Heart left ventricle (tissue), 16 donors: Measurements from ENCODE around the gene NUDT3. TPM values are rescaled to one million over a fixed set of nuclear protein-coding genes. Genes with fewer than 3 reads are reported as not detected.

Experiments used
- ATAC-seq, 4 donors: fragments of 200-7000 bp; cut with Tn5 transposase; one replicate each; pipeline ENCODE4 v1.9.1; 2020 to 2022; ENCODE audit warnings: moderate library complexity in 4 of 4, mild to moderate bottlenecking in 3 of 4, moderate number of reproducible peaks in 1 of 4
- DNase-seq, 5 donors: peaks; one replicate each; pipeline ENCODE4 v3.0.0-alpha.2; 2020
- H3K27ac ChIP-seq, 12 donors: fragments of 200-600 bp; sonication (generic) in 4 of 12; one replicate each; pipeline versions ENCODE4 v1.5.0 to v1.8.0; 2016 to 2022; ENCODE audit warnings: mild to moderate bottlenecking in 2 of 12
- H3K27me3 ChIP-seq, 9 donors: fragments of 200-600 bp; sonication (generic) in 2 of 9; one replicate each; pipeline versions ENCODE4 v1.5.1 to v1.8.0; 2016 to 2022; ENCODE audit warnings: mild to moderate bottlenecking in 3 of 9
- H3K36me3 ChIP-seq, 9 donors: fragments of 200-600 bp; sonication (generic) in 2 of 9; one replicate each; pipeline versions ENCODE4 v1.5.0 to v1.8.0; 2018 to 2022; ENCODE audit warnings: mild to moderate bottlenecking in 2 of 9
- H3K4me1 ChIP-seq, 12 donors: fragments of 200-600 bp; sonication (generic) in 4 of 12; one replicate each; pipeline versions ENCODE4 v1.5.0 to v1.8.0; 2016 to 2022; ENCODE audit warnings: mild to moderate bottlenecking in 3 of 12
- H3K4me3 ChIP-seq, 12 donors: fragments of 200-600 bp; sonication (generic) in 4 of 12; one replicate each; pipeline versions ENCODE4 v1.5.0 to v1.8.0; 2017 to 2022; ENCODE audit warnings: mild to moderate bottlenecking in 9 of 12, moderate library complexity in 4 of 12
- H3K9me3 ChIP-seq, 12 donors: fragments of 200-600 bp; sonication (generic) in 4 of 12; one replicate each; pipeline versions ENCODE4 v1.5.0 to v1.8.0; 2016 to 2022; ENCODE audit warnings: mild to moderate bottlenecking in 1 of 12
- CTCF ChIP-seq, 12 donors: fragments of 200-600 bp; sonication (generic) in 4 of 12; IDR thresholded peaks; one replicate each; pipeline versions ENCODE4 v1.5.0 to v1.8.0; 2018 to 2022; ENCODE audit warnings: antibody characterized with exemption in 12 of 12, mild to moderate bottlenecking in 5 of 12
- POLR2A ChIP-seq, 2 donors: fragments of 450-650 bp; IDR thresholded peaks; one replicate each; pipeline ENCODE4 v1.6.1; 2017; ENCODE audit warnings: antibody characterized with exemption in 2 of 2, mild to moderate bottlenecking in 2 of 2, moderate library complexity in 2 of 2
- WGBS, 4 donors: extraction: QIAGEN DNeasy Blood & Tissue Kit in 2 of 4; methylation state at CpG; one replicate each; pipeline versions ENCODE4 v1.1.5 to v1.1.7; 2013 to 2018; 5-methylcytosine and 5-hydroxymethylcytosine counted together
- intact Hi-C, 10 donors: fragments of 100-400 bp; cut with DNase I; formaldehyde crosslinking; loops; one replicate each; pipeline versions ENCODE4 v1.11.1 to v1.14.2; 2022
- long read RNA-seq, 3 donors: library from polyadenylated mRNA; unstranded; transcript quantifications; one replicate each; pipeline ENCODE4 v2.0.0, GENCODE V29; 2020 to 2021
- polyA plus RNA-seq, 2 donors: library from polyadenylated mRNA; stranded (reverse); fragments of 200-250 nt; gene quantifications; one replicate each; pipeline ENCODE4 v1.2.3, GENCODE V29; 2013
- total RNA-seq, 9 donors: library from RNA; depleted of rRNA in 2 of 9; stranded (reverse); fragments of >200 nt in 2 of 9; fragmentation: NEBNext Ultra II Directional in 3 of 9; extraction: Animal tissue kit (Norgen Biotek cat#: 25700) in 3 of 9; gene quantifications; one replicate each; pipeline versions ENCODE4 v1.1.0 to v1.2.4, GENCODE V29; 2016 to 2023
- donor health status: ischemic (EF 13 %, LVEDD 7.1; RV severe dilation, severe dysfunction).
- donor health status: healthy with polysubstance abuse.
- donor health status: DM: no; HTN: yes; CAD: no.
- donor health status: DM: no; HTN: no; CAD: no.
- donor health status: ischemic (EF 25% LVEDD 6.9; RV normal size, moderate dysfunction).
- donor health status: ischemic (EF 25% LVEDD 5.7; RV mildly dilated, moderate dysfunction).
- donor health status: healthy.
- donor health status: DM: yes; HTN: yes; CAD: no.
- donor health status: ischemic (EF 35%, LVEDD 5.7; RV mildly dilated, moderate dysfunction).
- donor health status: nonischemic (EF 11% LVEDD 7.7; RV severe dilation, severe dysfunction).
- donor health status: DM: yes; HTN: yes; CAD: no.
- donor health status: PGD.
- donor health status: ischemic (EF 29% LVEDD 5.4; RV normal size, mild dysfunction).
- donor health status: nonischemic (EF 23%, LVEDD 6.1; RV moderate dilation, normal function).

The NUDT3 gene
- 10 to 100 TPM; 29.6 to 68.4 (median 54.9) TPM for total RNA-seq
- 10 to 100 TPM; 15.9 to 22.4 TPM for polyA plus RNA-seq
- long read RNA-seq, donor 1, full-length matches to known transcripts, result 86 of 145 reads
- long read RNA-seq, donor 1, partial matches to known transcripts, result 2 of 145 reads
- long read RNA-seq, donor 1, other reads (novel, unspliced or antisense), result 57 of 145 reads
- long read RNA-seq, donor 2, full-length matches to known transcripts, result 14 of 73 reads
- long read RNA-seq, donor 2, partial matches to known transcripts, result 3 of 73 reads
- long read RNA-seq, donor 2, other reads (novel, unspliced or antisense), result 56 of 73 reads
- long read RNA-seq, donor 3, full-length matches to known transcripts, result 46 of 63 reads
- long read RNA-seq, donor 3, partial matches to known transcripts, result 0 of 63 reads
- long read RNA-seq, donor 3, other reads (novel, unspliced or antisense), result 17 of 63 reads

- peak within 1 kb of the TSS; percentile 88 to 99 (median 97) for H3K27ac ChIP-seq
- H3K9me3 ChIP-seq, result peaks cover 0 to 9% (median 3%) of the 10 kb centered on the region in 12 donors
- no peaks in the 10 kb centered on the region for H3K36me3 ChIP-seq
- peak; percentile 85 to 95 (median 92) for ATAC-seq
- DNase-seq, result peak; percentile 95 to 98 (median 96)
- peaks cover 0 to 48% (median 35%) of the 10 kb centered on the region in 12 donors for H3K4me1 ChIP-seq
- H3K4me3 ChIP-seq, result peak within 1 kb of the TSS; percentile 59 to 98 (median 91)
- peak in 1 of 2 donors; percentile 66 for TF ChIP-seq POLR2A (IDR thresholded peaks at IDR 0.05)
- TF ChIP-seq CTCF (IDR thresholded peaks at IDR 0.05), result peak; percentile 70 to 95 (median 84)
- WGBS, 4 donors, result 0% methylated on average over 49 to 87 of the region's 87 CpGs
- H3K27me3 ChIP-seq, result no peaks in the 10 kb centered on the region
- intact Hi-C loops, result loop anchor here in 9 of 10 donors (1.0 to 10.0 kb wide), 11 partner anchors 22 to 144 kb away; partner anchors contain the start of gene SMIM29 (in 6 of the 9)
Observed at GRCh38 chr6:34392497-34393190, at the start of gene NUDT3. TSS of gene NUDT3 (minus strand) at chr6:34392669. CDS start at chr6:34392362, 307 bp downstream.

GRCh38 chr6:34441526-34441925 lies 49.1 kb upstream of the NUDT3 start:
- no peak for TF ChIP-seq CTCF (IDR thresholded peaks at IDR 0.05)
- Histone ChIP-seq H3K4me1 (no peaks in the 10 kb centered on the region), H3K27ac (no peak overlapping the region), H3K4me3 (no peak overlapping the region), H3K36me3 (no peaks in the 10 kb centered on the region), H3K9me3 (no peaks in the 10 kb centered on the region), H3K27me3 (no peaks in the 10 kb centered on the region)
- WGBS, 4 donors, result 64 to 70% (median 68%) methylated on average over 5 of the region's 5 CpGs
- intact Hi-C loops, result no loop called here
- DNase-seq (no peak), ATAC-seq (no peak)

GRCh38 chr6:34439442-34439841 lies 47.0 kb upstream of the NUDT3 start:
- TF ChIP-seq CTCF (IDR thresholded peaks at IDR 0.05), result no peak
- no peak for TF ChIP-seq POLR2A (IDR thresholded peaks at IDR 0.05)
- Histone ChIP-seq H3K27me3 (no peaks in the 10 kb centered on the region), H3K36me3 (no peaks in the 10 kb centered on the region), H3K4me3 (no peak overlapping the region), H3K27ac (no peak overlapping the region), H3K4me1 (no peaks in the 10 kb centered on the region), H3K9me3 (no peaks in the 10 kb centered on the region)
- intact Hi-C loops, result no loop called here
- DNase-seq (no peak), ATAC-seq (no peak)
- 86 to 100% (median 89%) methylated on average over 1 to 3 of the region's 3 CpGs for WGBS, 4 donors

- Histone ChIP-seq H3K9me3 (no peaks in the 10 kb centered on the region), H3K27me3 (no peaks in the 10 kb centered on the region), H3K4me3 (no peak overlapping the region), H3K4me1 (no peaks in the 10 kb centered on the region), H3K27ac (no peak overlapping the region), H3K36me3 (no peaks in the 10 kb centered on the region)
- DNase-seq (no peak), ATAC-seq (no peak)
- intact Hi-C loops, result no loop called here
- no peak for TF ChIP-seq CTCF (IDR thresholded peaks at IDR 0.05)
- TF ChIP-seq POLR2A (IDR thresholded peaks at IDR 0.05), result no peak
- 56 to 77% (median 59%) methylated on average over 4 of the region's 4 CpGs for WGBS, 4 donors
Observed at GRCh38 chr6:34438705-34439104, 46.2 kb upstream of the NUDT3 start.
